PC-3 (cell line): ENCODE measurements around the gene DPM1.

ENCODE experiments used
- CTCF ChIP-seq: fragments of 300-600 bp; sonication (generic); conservative IDR thresholded peaks from 2 replicates; pipeline ENCODE4 v1.5.1; 2017; ENCODE audit warnings: antibody characterized with exemption, low read depth, mild to moderate bottlenecking, low read length
- EZH2 ChIP-seq: fragments of 300-600 bp; sonication (generic); IDR thresholded peaks from one replicate; pipeline ENCODE4 v1.6.1; 2017; ENCODE audit warnings: antibody characterized with exemption, mild to moderate bottlenecking, low read length; ENCODE audit not compliant: unreplicated experiment
- EZH2phosphoT487 ChIP-seq: fragments of 300-600 bp; sonication (generic); IDR thresholded peaks from 2 replicates; pipeline ENCODE4 v1.6.1; 2018; ENCODE audit warnings: mild to moderate bottlenecking, antibody characterized with exemption, low read length, borderline replicate concordance

- TF ChIP-seq CTCF: peak; percentile 99
- TF ChIP-seq EZH2: no peak
- no peak for TF ChIP-seq EZH2phosphoT487
Observed at GRCh38 chr20:50980851-50981713, 22.8 kb upstream of the DPM1 start.
